ENCODE measurements around the gene SLC9A9.
"Not testable (repeated sequence)": the region's sequence is repeated elsewhere in the genome, so short reads cannot be mapped to it uniquely, and the experiment has no call there.

The SLC9A9 gene

GRCh38 chr3:143809121-143809621 lies 39.1 kb downstream of the SLC9A9 start:
- no peak overlapping the region for H3K27ac ChIP-seq (ENCODE audit: low read depth, low read length)
- no peaks in the 10 kb centered on the region for H3K9me3 ChIP-seq (ENCODE audit: control insufficient read depth, insufficient read depth, low read length)
- H3K27me3 ChIP-seq (ENCODE audit: control insufficient read depth, insufficient read depth, low read length) = no peaks in the 10 kb centered on the region
- no peak overlapping the region for H3K4me3 ChIP-seq (ENCODE audit: low read depth, low read length)
- no peak overlapping the region for H3K9ac ChIP-seq (ENCODE audit: low read depth, low read length)
- H3K4me1 ChIP-seq (ENCODE audit: control insufficient read depth, insufficient read depth, low read length) = no peaks in the 10 kb centered on the region; the same call in 1 of the 2 replicates
- no peaks in the 10 kb centered on the region for H3K36me3 ChIP-seq (ENCODE audit: control insufficient read depth, insufficient read depth, low read length)

GRCh38 chr3:143808030-143808429 lies 40.2 kb downstream of the SLC9A9 start:
- no peak overlapping the region for H3K27ac ChIP-seq (ENCODE audit: low read depth, low read length)

GRCh38 chr3:143806038-143806437 lies 42.2 kb downstream of the SLC9A9 start:
- no peaks in the 10 kb centered on the region for H3K9me3 ChIP-seq (ENCODE audit: control insufficient read depth, insufficient read depth, low read length)
- no peaks in the 10 kb centered on the region for H3K36me3 ChIP-seq (ENCODE audit: control insufficient read depth, insufficient read depth, low read length)
- H3K4me3 ChIP-seq (ENCODE audit: low read depth, low read length) = no peak overlapping the region
- no peaks in the 10 kb centered on the region; the same call in 1 of the 2 replicates for H3K4me1 ChIP-seq (ENCODE audit: control insufficient read depth, insufficient read depth, low read length)
- H3K27me3 ChIP-seq (ENCODE audit: control insufficient read depth, insufficient read depth, low read length) = no peaks in the 10 kb centered on the region
- peak overlapping the region; percentile 51 for H3K27ac ChIP-seq (ENCODE audit: low read depth, low read length)
- H3K9ac ChIP-seq (ENCODE audit: low read depth, low read length) = no peak overlapping the region

More at GRCh38 chr3:143808030-143808429, 40.2 kb downstream of the SLC9A9 start:
- Histone ChIP-seq H3K9me3 (ENCODE audit: control insufficient read depth, insufficient read depth, low read length) (no peaks in the 10 kb centered on the region), H3K36me3 (ENCODE audit: control insufficient read depth, insufficient read depth, low read length) (no peaks in the 10 kb centered on the region), H3K9ac (ENCODE audit: low read depth, low read length) (no peak overlapping the region), H3K4me3 (ENCODE audit: low read depth, low read length) (no peak overlapping the region), H3K4me1 (ENCODE audit: control insufficient read depth, insufficient read depth, low read length) (no peaks in the 10 kb centered on the region; the same call in 1 of the 2 replicates), H3K27me3 (ENCODE audit: control insufficient read depth, insufficient read depth, low read length) (no peaks in the 10 kb centered on the region)

GRCh38 chr3:143805476-143805875 lies 42.8 kb downstream of the SLC9A9 start:
- not testable (repeated sequence) for H3K4me3 ChIP-seq (ENCODE audit: low read depth, low read length); H3K36me3 ChIP-seq (ENCODE audit: control insufficient read depth, insufficient read depth, low read length)
- peak overlapping the region; percentile 51 for H3K27ac ChIP-seq (ENCODE audit: low read depth, low read length)

GRCh38 chr3:143801046-143801445 lies 47.2 kb downstream of the SLC9A9 start:
- H3K4me1 ChIP-seq (ENCODE audit: control insufficient read depth, insufficient read depth, low read length); H3K27ac ChIP-seq (ENCODE audit: low read depth, low read length); H3K36me3 ChIP-seq (ENCODE audit: control insufficient read depth, insufficient read depth, low read length); H3K4me3 ChIP-seq (ENCODE audit: low read depth, low read length); H3K9me3 ChIP-seq (ENCODE audit: control insufficient read depth, insufficient read depth, low read length); H3K27me3 ChIP-seq (ENCODE audit: control insufficient read depth, insufficient read depth, low read length); H3K9ac ChIP-seq (ENCODE audit: low read depth, low read length): not testable (repeated sequence)

More at GRCh38 chr3:143805476-143805875, 42.8 kb downstream of the SLC9A9 start:
- not testable (repeated sequence) for H3K9me3 ChIP-seq (ENCODE audit: control insufficient read depth, insufficient read depth, low read length); H3K9ac ChIP-seq (ENCODE audit: low read depth, low read length); H3K4me1 ChIP-seq (ENCODE audit: control insufficient read depth, insufficient read depth, low read length); H3K27me3 ChIP-seq (ENCODE audit: control insufficient read depth, insufficient read depth, low read length)

GRCh38 chr3:143798151-143798550 lies 50.1 kb downstream of the SLC9A9 start:
- not testable (repeated sequence) for H3K9me3 ChIP-seq (ENCODE audit: control insufficient read depth, insufficient read depth, low read length); H3K27ac ChIP-seq (ENCODE audit: low read depth, low read length); H3K36me3 ChIP-seq (ENCODE audit: control insufficient read depth, insufficient read depth, low read length); H3K9ac ChIP-seq (ENCODE audit: low read depth, low read length); H3K27me3 ChIP-seq (ENCODE audit: control insufficient read depth, insufficient read depth, low read length); H3K4me3 ChIP-seq (ENCODE audit: low read depth, low read length)
- H3K4me1 ChIP-seq (ENCODE audit: control insufficient read depth, insufficient read depth, low read length) = peaks cover 30% of the 10 kb centered on the region

GRCh38 chr3:143795874-143796273 lies 52.4 kb downstream of the SLC9A9 start:
- Histone ChIP-seq H3K4me1 (ENCODE audit: control insufficient read depth, insufficient read depth, low read length) (peaks cover 30% of the 10 kb centered on the region), H3K27ac (ENCODE audit: low read depth, low read length) (no peak overlapping the region), H3K27me3 (ENCODE audit: control insufficient read depth, insufficient read depth, low read length) (no peaks in the 10 kb centered on the region), H3K9ac (ENCODE audit: low read depth, low read length) (no peak overlapping the region), H3K4me3 (ENCODE audit: low read depth, low read length) (no peak overlapping the region), H3K9me3 (ENCODE audit: control insufficient read depth, insufficient read depth, low read length) (no peaks in the 10 kb centered on the region), H3K36me3 (ENCODE audit: control insufficient read depth, insufficient read depth, low read length) (no peaks in the 10 kb centered on the region)

- Histone ChIP-seq H3K4me3 (ENCODE audit: low read depth, low read length) (no peak overlapping the region), H3K9me3 (ENCODE audit: control insufficient read depth, insufficient read depth, low read length) (no peaks in the 10 kb centered on the region), H3K4me1 (ENCODE audit: control insufficient read depth, insufficient read depth, low read length) (peaks cover 30% of the 10 kb centered on the region), H3K36me3 (ENCODE audit: control insufficient read depth, insufficient read depth, low read length) (no peaks in the 10 kb centered on the region), H3K27ac (ENCODE audit: low read depth, low read length) (peak overlapping the region; percentile 8), H3K9ac (ENCODE audit: low read depth, low read length) (no peak overlapping the region), H3K27me3 (ENCODE audit: control insufficient read depth, insufficient read depth, low read length) (no peaks in the 10 kb centered on the region)
Observed at GRCh38 chr3:143794793-143795462, 53.3 kb downstream of the SLC9A9 start.

- Histone ChIP-seq H3K4me3 (ENCODE audit: low read depth, low read length) (no peak overlapping the region), H3K9ac (ENCODE audit: low read depth, low read length) (no peak overlapping the region), H3K9me3 (ENCODE audit: control insufficient read depth, insufficient read depth, low read length) (no peaks in the 10 kb centered on the region), H3K27ac (ENCODE audit: low read depth, low read length) (no peak overlapping the region), H3K4me1 (ENCODE audit: control insufficient read depth, insufficient read depth, low read length) (peaks cover 30% of the 10 kb centered on the region), H3K27me3 (ENCODE audit: control insufficient read depth, insufficient read depth, low read length) (no peaks in the 10 kb centered on the region), H3K36me3 (ENCODE audit: control insufficient read depth, insufficient read depth, low read length) (no peaks in the 10 kb centered on the region)
Observed at GRCh38 chr3:143793971-143794370, 54.3 kb downstream of the SLC9A9 start.

GRCh38 chr3:143791386-143791785 lies 56.9 kb downstream of the SLC9A9 start:
- Histone ChIP-seq H3K9ac (ENCODE audit: low read depth, low read length) (no peak overlapping the region), H3K36me3 (ENCODE audit: control insufficient read depth, insufficient read depth, low read length) (no peaks in the 10 kb centered on the region), H3K4me1 (ENCODE audit: control insufficient read depth, insufficient read depth, low read length) (peaks cover 25% of the 10 kb centered on the region), H3K27ac (ENCODE audit: low read depth, low read length) (no peak overlapping the region), H3K27me3 (ENCODE audit: control insufficient read depth, insufficient read depth, low read length) (no peaks in the 10 kb centered on the region), H3K9me3 (ENCODE audit: control insufficient read depth, insufficient read depth, low read length) (no peaks in the 10 kb centered on the region), H3K4me3 (ENCODE audit: low read depth, low read length) (no peak overlapping the region)

GRCh38 chr3:143786219-143787191 lies 61.8 kb downstream of the SLC9A9 start:
- no peaks in the 10 kb centered on the region for H3K27me3 ChIP-seq (ENCODE audit: control insufficient read depth, insufficient read depth, low read length)
- H3K9me3 ChIP-seq (ENCODE audit: control insufficient read depth, insufficient read depth, low read length) = no peaks in the 10 kb centered on the region
- H3K36me3 ChIP-seq (ENCODE audit: control insufficient read depth, insufficient read depth, low read length) = no peaks in the 10 kb centered on the region
- H3K27ac ChIP-seq (ENCODE audit: low read depth, low read length) = no peak overlapping the region
- peaks cover 16% of the 10 kb centered on the region for H3K4me1 ChIP-seq (ENCODE audit: control insufficient read depth, insufficient read depth, low read length)
- H3K4me3 ChIP-seq (ENCODE audit: low read depth, low read length) = no peak overlapping the region
- H3K9ac ChIP-seq (ENCODE audit: low read depth, low read length) = no peak overlapping the region
